ENCODE measurements around the gene ABCD4.

Gene ABCD4

DNA sequence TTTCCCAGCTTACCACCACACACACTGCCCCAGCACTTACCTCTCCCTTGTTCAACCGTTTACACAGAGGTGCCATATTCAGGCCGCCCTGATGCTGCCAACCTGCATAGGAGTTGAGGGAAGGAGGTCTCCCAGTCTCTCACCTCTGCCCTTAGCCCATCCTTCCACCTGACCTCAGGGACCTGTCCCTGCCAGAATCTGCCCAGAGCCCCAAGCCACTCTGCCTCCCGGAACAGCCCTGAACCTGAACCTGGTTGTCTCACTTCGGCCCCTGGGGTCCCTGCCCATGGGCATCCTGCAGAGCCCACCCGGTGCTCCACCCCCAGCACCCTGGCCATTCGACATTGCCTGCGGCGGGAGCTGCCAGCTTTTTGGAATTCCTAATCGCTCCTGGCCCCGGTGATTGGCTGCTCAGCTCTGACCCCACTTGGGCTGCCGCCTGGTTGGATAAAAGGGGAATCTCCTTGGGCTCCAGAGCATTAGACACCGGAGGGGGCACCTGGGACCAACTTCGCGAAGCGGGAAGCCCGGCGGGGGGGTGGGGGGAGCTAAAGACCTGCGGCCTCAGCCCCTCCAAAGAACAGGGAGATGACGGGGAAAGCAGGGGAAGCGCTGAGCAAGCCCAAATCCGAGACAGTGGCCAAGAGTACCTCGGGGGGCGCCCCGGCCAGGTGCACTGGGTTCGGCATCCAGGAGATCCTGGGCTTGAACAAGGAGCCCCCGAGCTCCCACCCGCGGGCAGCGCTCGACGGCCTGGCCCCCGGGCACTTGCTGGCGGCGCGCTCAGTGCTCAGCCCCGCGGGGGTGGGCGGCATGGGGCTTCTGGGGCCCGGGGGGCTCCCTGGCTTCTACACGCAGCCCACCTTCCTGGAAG, 63.5 kb downstream of the ABCD4 start, which contains the start of gene VSX2:
Gene VSX2 (plus strand): TSS at position 476 of the 874 bp plus-strand sequence. CDS start 113 bp downstream, at position 589.
- Histone ChIP-seq H3K9me3 (ENCODE audit: insufficient read depth, low read length) (no peaks in the 10 kb centered on the region), H3K4me2 (ENCODE audit: low read depth, low read length, poor library complexity, severe bottlenecking) (no peak within 1 kb of the TSS), H4K20me1 (ENCODE audit: low read depth, low read length) (no peaks in the 10 kb centered on the region), H3K79me2 (ENCODE audit: insufficient read depth, low read length) (no peaks in the 10 kb centered on the region), H3K4me3 (ENCODE audit: insufficient read depth, low read length, poor library complexity, severe bottlenecking) (no peak within 1 kb of the TSS), H3K9me2 (replicated peaks; ENCODE audit: insufficient read depth, low read length) (no peaks in the 10 kb centered on the region), H3K9ac (ENCODE audit: low read length) (no peak within 1 kb of the TSS), H3K27me3 (ENCODE audit: low read length) (no peaks in the 10 kb centered on the region), H3K36me3 (ENCODE audit: low read length) (no peaks in the 10 kb centered on the region), H2AFZ (ENCODE audit: low read depth, low read length, severe bottlenecking) (no peak within 1 kb of the TSS), H3K27ac (ENCODE audit: low read depth, low read length) (no peak within 1 kb of the TSS), H3F3A (ENCODE audit: insufficient read depth) (no peaks in the 10 kb centered on the region)
- no peak for TF ChIP-seq EZH2phosphoT487 (conservative IDR thresholded peaks at IDR 0.05; ENCODE audit: low read length)
- TF ChIP-seq, protein P1, sequence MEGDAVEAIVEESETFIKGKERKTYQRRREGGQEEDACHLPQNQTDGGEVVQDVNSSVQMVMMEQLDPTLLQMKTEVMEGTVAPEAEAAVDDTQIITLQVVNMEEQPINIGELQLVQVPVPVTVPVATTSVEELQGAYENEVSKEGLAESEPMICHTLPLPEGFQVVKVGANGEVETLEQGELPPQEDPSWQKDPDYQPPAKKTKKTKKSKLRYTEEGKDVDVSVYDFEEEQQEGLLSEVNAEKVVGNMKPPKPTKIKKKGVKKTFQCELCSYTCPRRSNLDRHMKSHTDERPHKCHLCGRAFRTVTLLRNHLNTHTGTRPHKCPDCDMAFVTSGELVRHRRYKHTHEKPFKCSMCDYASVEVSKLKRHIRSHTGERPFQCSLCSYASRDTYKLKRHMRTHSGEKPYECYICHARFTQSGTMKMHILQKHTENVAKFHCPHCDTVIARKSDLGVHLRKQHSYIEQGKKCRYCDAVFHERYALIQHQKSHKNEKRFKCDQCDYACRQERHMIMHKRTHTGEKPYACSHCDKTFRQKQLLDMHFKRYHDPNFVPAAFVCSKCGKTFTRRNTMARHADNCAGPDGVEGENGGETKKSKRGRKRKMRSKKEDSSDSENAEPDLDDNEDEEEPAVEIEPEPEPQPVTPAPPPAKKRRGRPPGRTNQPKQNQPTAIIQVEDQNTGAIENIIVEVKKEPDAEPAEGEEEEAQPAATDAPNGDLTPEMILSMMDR (IDR thresholded peaks at IDR 0.05; ENCODE audit: insufficient read depth, low read length, poor library complexity, severe bottlenecking), result no peak

DNA sequence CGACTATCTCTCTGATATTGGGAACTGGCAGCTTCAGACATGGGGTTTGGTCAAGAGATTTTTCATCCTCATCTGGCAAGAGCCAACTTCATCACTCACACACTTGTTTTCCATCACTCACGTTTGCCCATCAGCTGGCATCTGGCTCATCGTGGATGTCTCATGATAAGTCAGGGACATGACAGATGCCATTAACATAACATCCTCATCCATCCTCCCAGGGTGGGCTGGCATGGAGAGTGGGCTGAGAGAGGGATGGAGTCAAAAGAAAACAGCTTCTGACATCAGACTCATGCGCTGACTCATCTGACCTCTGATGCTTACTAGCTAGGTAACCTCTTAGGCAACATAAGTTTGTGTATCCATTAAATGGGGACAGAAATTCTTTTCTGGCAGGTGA, 65.3 kb downstream of the ABCD4 start:
- no peaks in the 10 kb centered on the region for H3K27me3 ChIP-seq (ENCODE audit: low read length)

More for the DNA sequence above, 65.3 kb downstream of the ABCD4 start:
- H3F3A ChIP-seq (ENCODE audit: insufficient read depth), result no peaks in the 10 kb centered on the region
- no peaks in the 10 kb centered on the region for H3K36me3 ChIP-seq (ENCODE audit: low read length)
- no peak overlapping the region for H2AFZ ChIP-seq (ENCODE audit: low read depth, low read length, severe bottlenecking)
- H3K9me2 ChIP-seq (replicated peaks; ENCODE audit: insufficient read depth, low read length), result no peaks in the 10 kb centered on the region
- no peaks in the 10 kb centered on the region for H3K79me2 ChIP-seq (ENCODE audit: insufficient read depth, low read length)
- H3K27ac ChIP-seq (ENCODE audit: low read depth, low read length), result no peak overlapping the region
- TF ChIP-seq, protein P1 (IDR thresholded peaks at IDR 0.05; ENCODE audit: insufficient read depth, low read length, poor library complexity, severe bottlenecking), result no peak
- TF ChIP-seq EZH2phosphoT487 (conservative IDR thresholded peaks at IDR 0.05; ENCODE audit: low read length), result no peak
- H3K4me3 ChIP-seq (ENCODE audit: insufficient read depth, low read length, poor library complexity, severe bottlenecking), result no peak overlapping the region
- H3K9me3 ChIP-seq (ENCODE audit: insufficient read depth, low read length), result no peaks in the 10 kb centered on the region
- no peak overlapping the region for H3K9ac ChIP-seq (ENCODE audit: low read length)
- no peaks in the 10 kb centered on the region for H4K20me1 ChIP-seq (ENCODE audit: low read depth, low read length)
- no peak overlapping the region for H3K4me2 ChIP-seq (ENCODE audit: low read depth, low read length, poor library complexity, severe bottlenecking)
